AG09309 (cell line): ENCODE measurements around the gene TMEM131L.
"Not testable (repeated sequence)": the region's sequence is repeated elsewhere in the genome, so short reads cannot be mapped to it uniquely, and the experiment has no call there.

Experiments
- DNase-seq: peaks from one replicate; pipeline ENCODE4 v3.0.0-alpha.2; 2010; ENCODE audit warnings: low read depth
- H3K4me3 ChIP-seq: 2 replicates; pipeline ENCODE4 v1.5.1; 2011; ENCODE audit warnings: mild to moderate bottlenecking, low read depth, low read length, moderate library complexity; ENCODE audit not compliant: control insufficient read depth
- CTCF ChIP-seq: IDR thresholded peaks from 2 replicates; pipeline ENCODE4 v1.5.1; 2011; ENCODE audit warnings: mild to moderate bottlenecking, low read depth, low read length, inconsistent platforms; ENCODE audit not compliant: insufficient read depth, control insufficient read depth; ENCODE audit errors: missing control alignments

TMEM131L gene

DNA sequence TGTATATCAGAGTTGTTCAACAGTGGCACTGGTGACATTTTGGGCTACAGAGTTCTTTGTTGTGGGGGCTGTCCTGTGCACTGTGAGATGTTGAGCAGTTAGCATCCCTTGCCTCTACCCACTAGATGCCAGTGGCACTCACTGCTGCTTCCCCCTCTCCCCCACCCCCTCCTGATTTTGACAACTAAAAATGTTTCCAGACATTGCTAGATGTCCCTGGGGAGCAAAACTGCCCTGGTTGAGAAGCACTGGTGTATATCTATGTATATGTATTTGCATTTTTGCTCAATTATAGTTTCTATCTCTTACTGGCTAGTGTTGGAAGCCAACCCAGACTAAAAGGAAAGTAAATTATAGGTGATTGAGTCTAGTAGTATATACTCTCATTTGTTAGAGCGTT lies 2.4 kb downstream of the TMEM131L start:
- H3K4me3 ChIP-seq = no peak overlapping the region
- no peak for TF ChIP-seq CTCF
- no peak for DNase-seq

GRCh38 chr4:153469031-153469430 lies 2.9 kb downstream of the TMEM131L start:
- no peak for TF ChIP-seq CTCF
- DNase-seq = no peak
- H3K4me3 ChIP-seq = no peak overlapping the region

- H3K4me3 ChIP-seq, DNase-seq: not testable (repeated sequence)
Observed at GRCh38 chr4:153471071-153471697, 5.0 kb downstream of the TMEM131L start.

GRCh38 chr4:153471698-153472093 lies 5.5 kb downstream of the TMEM131L start:
- TF ChIP-seq CTCF = no peak
- no peak overlapping the region for H3K4me3 ChIP-seq
- no peak for DNase-seq

GRCh38 chr4:153472122-153473037 lies 6.2 kb downstream of the TMEM131L start:
- no peak overlapping the region for H3K4me3 ChIP-seq
- no peak for DNase-seq
- TF ChIP-seq CTCF = no peak

DNA sequence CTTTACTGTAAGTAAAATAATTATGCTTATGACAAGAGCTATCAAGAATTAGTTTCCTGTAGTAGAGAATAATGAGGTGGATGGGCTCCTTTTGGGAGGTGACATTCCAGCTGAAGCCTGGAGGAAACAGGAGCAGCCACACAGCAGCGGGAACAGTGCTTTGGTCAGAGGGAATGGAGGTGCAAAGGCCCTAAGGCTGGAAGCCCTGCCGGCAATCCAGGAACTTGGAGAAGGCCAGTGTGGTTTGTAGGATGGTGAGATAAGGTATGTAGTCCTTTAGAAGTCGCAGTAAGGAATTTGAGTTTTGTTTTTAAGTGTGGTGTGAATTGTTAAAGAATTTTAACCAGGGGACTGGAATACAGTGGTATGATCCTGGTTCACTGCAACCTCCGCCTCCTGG lies 8.1 kb downstream of the TMEM131L start:
- H3K4me3 ChIP-seq = no peak overlapping the region
- TF ChIP-seq CTCF = no peak
- no peak for DNase-seq
